Upper lobe of right lung (tissue), 1 donor: ENCODE results near the gene NAA60. TPM values are rescaled to one million over a fixed set of nuclear protein-coding genes. Genes with fewer than 3 reads are reported as not detected.
A peak's percentile ranks its signal among the peaks of the same experiment; 100 is the strongest.

Experiments
- ATAC-seq: fragments of 200-7000 bp; cut with Tn5 transposase; one replicate; pipeline ENCODE4 v1.9.1; 2020; ENCODE audit warnings: mild to moderate bottlenecking, moderate library complexity
- DNase-seq: peaks from one replicate; pipeline ENCODE4 v3.0.0-alpha.2; 2020
- H3K27ac ChIP-seq: fragments of 200-600 bp; one replicate; pipeline ENCODE4 v1.8.0; 2022
- H3K27me3 ChIP-seq: fragments of 200-600 bp; one replicate; pipeline ENCODE4 v1.8.0; 2022; ENCODE audit warnings: mild to moderate bottlenecking
- H3K36me3 ChIP-seq: fragments of 200-600 bp; one replicate; pipeline ENCODE4 v1.8.0; 2022
- H3K4me1 ChIP-seq: fragments of 200-600 bp; one replicate; pipeline ENCODE4 v1.8.0; 2022
- H3K4me3 ChIP-seq: fragments of 200-600 bp; one replicate; pipeline ENCODE4 v1.8.0; 2022; ENCODE audit warnings: mild to moderate bottlenecking
- H3K9me3 ChIP-seq: fragments of 200-600 bp; one replicate; pipeline ENCODE4 v1.8.0; 2022
- intact Hi-C: fragments of 100-400 bp; cut with DNase I; formaldehyde crosslinking; loops from one replicate; pipeline ENCODE4 v1.11.0; 2022
- total RNA-seq: library from RNA; stranded (reverse); fragmentation: NEBNext Ultra II Directional; extraction: Animal tissue kit (Norgen Biotek cat#: 25700); gene quantifications from one replicate; pipeline ENCODE4 v1.2.1, GENCODE V29; 2021
- TF ChIP-seq, protein P1 (sequence below): fragments of 200-600 bp; IDR thresholded peaks from one replicate; pipeline ENCODE4 v1.8.0; 2022; ENCODE audit warnings: antibody characterized with exemption
- donor health status: DM: no; HTN: yes; CAD: no; lungs with severe emphysema.

Gene NAA60
- total RNA-seq, 1 donor from 2014 or later: 56.2 TPM

DNA sequence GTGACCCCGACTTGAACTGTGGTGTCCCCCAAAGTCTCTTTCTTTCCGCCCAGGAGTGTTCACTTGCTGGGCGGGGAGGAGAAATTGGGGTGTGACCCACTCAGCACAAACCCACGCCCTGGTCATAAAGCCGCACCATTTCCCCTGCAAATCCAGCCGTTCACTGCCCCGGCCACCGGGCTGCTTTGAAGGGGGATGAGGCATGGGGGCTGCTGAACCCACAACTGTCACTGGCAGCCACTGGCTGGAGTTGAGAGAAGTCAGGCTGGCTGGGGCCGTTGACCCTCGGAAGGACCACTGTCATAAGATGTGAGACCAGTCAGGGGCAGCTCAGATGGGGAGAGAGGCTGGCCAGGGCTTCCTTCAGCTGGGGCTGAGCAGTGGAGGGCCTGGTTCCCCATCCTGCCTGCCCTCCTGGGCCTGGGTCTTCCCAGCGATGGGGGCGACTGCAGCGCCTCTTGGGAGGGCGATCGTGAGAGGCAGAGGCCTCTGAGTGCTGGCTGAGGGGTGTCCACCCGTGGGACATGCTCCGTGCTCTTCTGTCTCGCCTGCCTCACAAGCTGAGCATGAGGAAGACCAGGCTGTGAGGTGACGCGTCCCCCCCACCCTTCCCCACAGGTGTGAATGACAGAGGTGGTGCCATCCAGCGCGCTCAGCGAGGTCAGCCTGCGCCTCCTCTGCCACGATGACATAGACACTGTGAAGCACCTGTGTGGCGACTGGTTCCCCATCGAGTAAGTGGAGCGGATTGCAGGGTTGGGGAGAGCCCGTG lies 32.3 kb downstream of the NAA60 start:
- H3K27me3 ChIP-seq: no peaks in the 10 kb centered on the region
- peaks cover 9% of the 10 kb centered on the region for H3K4me1 ChIP-seq
- H3K4me3 ChIP-seq: no peak overlapping the region
- DNase-seq: no peak
- peaks cover 23% of the 10 kb centered on the region for H3K36me3 ChIP-seq
- ATAC-seq: peak; percentile 7
- H3K9me3 ChIP-seq: no peaks in the 10 kb centered on the region
- intact Hi-C loops: no loop called here
- TF ChIP-seq, protein P1, sequence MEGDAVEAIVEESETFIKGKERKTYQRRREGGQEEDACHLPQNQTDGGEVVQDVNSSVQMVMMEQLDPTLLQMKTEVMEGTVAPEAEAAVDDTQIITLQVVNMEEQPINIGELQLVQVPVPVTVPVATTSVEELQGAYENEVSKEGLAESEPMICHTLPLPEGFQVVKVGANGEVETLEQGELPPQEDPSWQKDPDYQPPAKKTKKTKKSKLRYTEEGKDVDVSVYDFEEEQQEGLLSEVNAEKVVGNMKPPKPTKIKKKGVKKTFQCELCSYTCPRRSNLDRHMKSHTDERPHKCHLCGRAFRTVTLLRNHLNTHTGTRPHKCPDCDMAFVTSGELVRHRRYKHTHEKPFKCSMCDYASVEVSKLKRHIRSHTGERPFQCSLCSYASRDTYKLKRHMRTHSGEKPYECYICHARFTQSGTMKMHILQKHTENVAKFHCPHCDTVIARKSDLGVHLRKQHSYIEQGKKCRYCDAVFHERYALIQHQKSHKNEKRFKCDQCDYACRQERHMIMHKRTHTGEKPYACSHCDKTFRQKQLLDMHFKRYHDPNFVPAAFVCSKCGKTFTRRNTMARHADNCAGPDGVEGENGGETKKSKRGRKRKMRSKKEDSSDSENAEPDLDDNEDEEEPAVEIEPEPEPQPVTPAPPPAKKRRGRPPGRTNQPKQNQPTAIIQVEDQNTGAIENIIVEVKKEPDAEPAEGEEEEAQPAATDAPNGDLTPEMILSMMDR: no peak
- H3K27ac ChIP-seq: no peak overlapping the region

DNA sequence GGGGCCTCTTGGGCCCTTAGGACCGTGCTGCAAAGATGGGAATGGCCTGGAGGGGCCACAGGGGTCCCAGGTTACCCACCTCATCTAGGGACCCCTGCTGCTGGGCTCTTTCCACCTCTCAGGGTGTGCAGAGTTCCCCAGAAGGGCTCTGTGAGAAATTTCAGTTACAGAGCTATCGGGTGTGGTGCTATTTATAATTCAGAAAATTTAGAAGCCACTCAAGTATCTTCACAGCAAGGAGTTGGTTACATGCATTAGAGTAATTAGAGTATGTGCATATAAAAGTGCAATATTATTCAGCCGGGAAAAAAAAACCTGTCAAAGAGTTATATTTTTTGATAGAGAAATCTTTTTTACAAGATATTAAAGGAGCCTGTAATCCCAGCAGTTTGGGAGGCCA lies 32.9 kb downstream of the NAA60 start:
- H3K27ac ChIP-seq: no peak overlapping the region
- no peaks in the 10 kb centered on the region for H3K9me3 ChIP-seq
- no peak overlapping the region for H3K4me3 ChIP-seq
- H3K36me3 ChIP-seq: peaks cover 28% of the 10 kb centered on the region
- peaks cover 9% of the 10 kb centered on the region for H3K4me1 ChIP-seq
- no peaks in the 10 kb centered on the region for H3K27me3 ChIP-seq
- ATAC-seq (no peak), DNase-seq (no peak)
- intact Hi-C loops: no loop called here
- TF ChIP-seq, protein P1: no peak

DNA sequence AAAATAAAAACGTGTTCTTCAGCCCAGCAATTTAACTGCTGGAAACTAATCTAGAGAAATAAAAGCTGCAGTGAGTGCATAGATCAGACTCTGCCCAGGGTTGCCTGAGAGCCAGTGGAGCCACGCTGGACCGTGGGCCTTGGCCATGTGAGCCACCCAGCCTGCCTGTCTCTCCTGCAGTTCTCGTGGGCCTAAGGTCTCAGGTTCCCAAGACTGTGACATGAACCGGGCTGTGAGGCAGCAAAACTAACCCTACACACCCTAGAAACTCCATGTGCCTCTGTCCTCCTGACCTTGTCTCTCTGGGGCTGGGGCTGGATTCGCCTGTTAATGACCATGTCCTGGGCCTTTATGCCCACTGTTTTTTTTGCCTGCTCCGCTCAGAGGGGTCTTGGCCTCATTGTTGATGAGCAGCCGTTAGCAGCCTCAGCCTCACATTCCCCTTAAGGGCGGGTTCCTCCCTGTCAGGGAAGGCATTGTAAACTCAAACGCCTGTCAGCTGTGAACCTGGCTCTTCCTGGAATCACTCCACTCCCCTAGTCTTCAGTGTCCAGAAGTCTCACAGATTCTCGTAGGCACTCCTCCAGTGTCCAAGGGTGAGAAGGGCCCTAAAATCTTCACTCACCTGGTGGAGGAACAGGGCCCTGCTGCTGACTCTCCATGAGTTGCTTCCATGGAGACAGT lies 34.9 kb downstream of the NAA60 start:
- Histone ChIP-seq H3K4me1 (peaks cover 9% of the 10 kb centered on the region), H3K36me3 (peaks cover 39% of the 10 kb centered on the region), H3K27ac (no peak overlapping the region), H3K27me3 (no peaks in the 10 kb centered on the region), H3K9me3 (no peaks in the 10 kb centered on the region), H3K4me3 (no peak overlapping the region)
- TF ChIP-seq, protein P1: no peak
- intact Hi-C loops: no loop called here
- DNase-seq (no peak), ATAC-seq (no peak)

DNA sequence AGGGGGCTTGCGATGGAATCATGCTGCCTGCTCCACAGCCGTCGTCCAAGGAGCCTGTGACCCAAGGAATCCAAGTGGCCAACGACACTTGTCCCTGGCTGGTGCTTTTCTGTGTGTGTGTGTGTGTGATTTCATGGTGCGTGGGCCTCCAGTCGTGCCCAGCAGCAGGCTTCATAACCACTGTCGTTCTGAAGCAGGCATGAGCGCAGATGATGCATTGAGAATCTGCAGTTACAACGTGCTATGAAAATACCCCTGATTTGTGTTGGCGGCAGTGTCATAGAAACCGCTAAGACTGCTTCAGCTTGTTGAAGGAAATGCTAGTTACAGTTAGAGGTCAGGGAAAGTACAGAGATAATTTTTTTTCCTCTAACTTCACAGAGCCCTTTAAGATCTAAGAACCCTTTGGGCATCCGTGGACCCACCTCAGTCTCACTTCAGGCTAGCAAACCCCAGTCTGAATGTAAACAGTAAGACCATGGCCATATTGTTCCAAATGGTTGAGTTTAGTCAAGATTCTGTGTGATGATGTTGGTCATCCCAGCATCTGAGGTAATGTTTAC lies 36.3 kb downstream of the NAA60 start:
- no peak for DNase-seq
- TF ChIP-seq, protein P1: no peak
- no peaks in the 10 kb centered on the region for H3K9me3 ChIP-seq
- no peaks in the 10 kb centered on the region for H3K27me3 ChIP-seq
- H3K4me1 ChIP-seq: no peaks in the 10 kb centered on the region
- intact Hi-C loops: no loop called here
- ATAC-seq: no peak
- no peak overlapping the region for H3K27ac ChIP-seq
- peaks cover 53% of the 10 kb centered on the region for H3K36me3 ChIP-seq
- H3K4me3 ChIP-seq: no peak overlapping the region

DNA sequence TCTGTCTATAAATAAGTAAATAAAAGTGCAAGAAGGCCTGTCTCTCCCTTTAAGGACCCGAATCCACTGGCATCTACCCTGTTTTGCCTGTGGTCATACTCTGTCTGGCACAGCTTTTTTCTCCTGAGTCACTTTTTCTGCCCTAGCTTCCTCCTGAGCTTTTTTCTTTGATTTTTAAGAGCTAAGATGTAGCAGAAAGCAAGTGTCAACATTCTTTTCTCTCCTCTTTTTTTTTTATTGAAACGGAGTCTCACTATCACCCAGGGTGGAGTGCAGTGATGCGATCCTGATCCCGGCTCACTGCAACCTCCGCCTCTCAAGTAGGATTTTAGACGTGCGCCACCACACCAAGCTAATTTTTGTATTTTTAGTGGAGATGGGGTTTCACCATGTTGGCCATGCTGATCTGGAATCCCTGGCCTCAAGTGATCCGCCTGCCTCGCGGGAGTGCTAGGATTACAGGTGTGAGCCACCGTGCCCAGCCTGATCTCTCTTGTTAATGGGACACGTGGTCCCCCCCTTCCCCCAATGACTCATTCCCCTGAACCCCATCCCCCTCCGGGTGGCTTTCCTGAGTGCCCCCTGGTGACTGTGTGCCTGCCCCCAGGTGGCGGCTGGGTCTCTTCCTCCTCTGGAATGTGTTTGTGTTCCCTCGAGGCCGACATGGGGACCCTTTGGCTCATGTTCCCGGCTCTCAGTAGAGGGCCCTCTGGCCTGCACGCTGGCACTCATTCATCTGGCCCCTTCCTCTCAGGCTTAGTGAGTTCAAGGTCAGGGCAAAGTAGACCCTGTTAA lies 37.6 kb downstream of the NAA60 start:
- TF ChIP-seq, protein P1: no peak
- no peak for ATAC-seq
- DNase-seq: no peak
- Histone ChIP-seq H3K27ac (no peak overlapping the region), H3K4me3 (no peak overlapping the region), H3K27me3 (no peaks in the 10 kb centered on the region), H3K4me1 (no peaks in the 10 kb centered on the region), H3K9me3 (no peaks in the 10 kb centered on the region), H3K36me3 (peaks cover 66% of the 10 kb centered on the region)
- intact Hi-C loops: no loop called here
